GM12878 (cell line): ENCODE results near the gene CCDC9B. TPM values are rescaled to one million over a fixed set of nuclear protein-coding genes. Genes with fewer than 3 reads are reported as not detected.

Experiments
- ATAC-seq: fragments of 200-7000 bp; cut with Tn5 transposase; 3 replicates; pipeline ENCODE4 v1.9.1; 2020; ENCODE audit warnings: mild to moderate bottlenecking, moderate library complexity
- BruUV-seq: library from RNA; stranded (reverse); fragments of 400-500 nt; replicated peaks from 2 replicates; lab custom pipeline; 2021; lab: Mats Ljungman, UMichigan
- CTCF ChIA-PET: fragments of 300-600 bp; sonication (Branson Sonifier 250); formaldehyde crosslinking; extraction: SDS; loops from one replicate; lab custom pipeline; 2021; ENCODE audit warnings: inconsistent platforms; lab: Yijun Ruan, JAX
- POLR2A ChIA-PET: fragments of 350-600 bp; formaldehyde crosslinking; extraction: SDS; loops from one replicate; lab custom pipeline; 2021; ENCODE audit warnings: inconsistent platforms; lab: Charles Lee
- RAD21 ChIA-PET: fragments of 300-600 bp; sonication (Branson Sonifier 250); formaldehyde crosslinking; loops from one replicate; lab custom pipeline; 2023; ENCODE audit warnings: antibody characterized with exemption; ENCODE audit not compliant: unreplicated experiment; lab: Charles Lee
- SMC1A ChIA-PET: fragments of 300-600 bp; sonication (Branson Sonifier 250); formaldehyde crosslinking; loops from one replicate; lab custom pipeline; 2023; ENCODE audit not compliant: unreplicated experiment, uncharacterized antibody; lab: Charles Lee
- DNase-seq: peaks from one replicate; pipeline ENCODE4 v3.0.0-alpha.2; 2011; ENCODE audit warnings: low read depth, low spot score
- FAIRE-seq: peaks from 3 replicates; lab custom pipeline; 2011; peaks lifted over from hg19 to GRCh38; lab: Jason Lieb, UNC
- H2AFZ ChIP-seq: 2 replicates; pipeline ENCODE4 v1.6.0; 2011; ENCODE audit warnings: low read depth, low read length, control low read depth; ENCODE audit not compliant: control insufficient read depth
- H3K27ac ChIP-seq: 2 replicates; pipeline ENCODE4 v1.5.1; 2011; ENCODE audit warnings: control low read depth; ENCODE audit not compliant: control insufficient read depth, insufficient read depth
- H3K27me3 ChIP-seq, 2 experiments: replicated peaks in 1 of 2; 2 replicates each; pipeline versions ENCODE4 v1.6.0 to v1.6.1; 2011; ENCODE audit warnings: low read length in 1 of 2; ENCODE audit not compliant: control insufficient read depth in 2 of 2, insufficient read depth in 2 of 2
- H3K36me3 ChIP-seq, 2 experiments: 2 replicates each; pipeline ENCODE4 v1.5.1; 2011; ENCODE audit warnings: low read length in 1 of 2; ENCODE audit not compliant: control insufficient read depth in 2 of 2, insufficient read depth in 2 of 2
- H3K4me1 ChIP-seq: 2 replicates; pipeline ENCODE4 v1.6.1; 2011; ENCODE audit warnings: mild to moderate bottlenecking, low read length, moderate library complexity, mixed read lengths; ENCODE audit not compliant: control insufficient read depth, insufficient read depth
- H3K4me2 ChIP-seq: 2 replicates; pipeline ENCODE4 v1.6.0; 2011; ENCODE audit warnings: control low read depth; ENCODE audit not compliant: control insufficient read depth, insufficient read depth
- H3K4me3 ChIP-seq: fragments of 200-600 bp; sonication (generic); 2 replicates; pipeline ENCODE4 v1.5.1; 2016
- H3K79me2 ChIP-seq: 2 replicates; pipeline ENCODE4 v1.6.0; 2011; ENCODE audit warnings: low read length; ENCODE audit not compliant: control insufficient read depth, insufficient read depth
- H3K9ac ChIP-seq: 2 replicates; pipeline ENCODE4 v1.8.0; 2011; ENCODE audit warnings: low read length, control low read depth, mixed read lengths; ENCODE audit not compliant: control insufficient read depth, insufficient read depth
- H3K9me3 ChIP-seq: replicated peaks from 3 replicates; pipeline ENCODE4 v1.5.1; 2011; ENCODE audit warnings: mild to moderate bottlenecking, low read length; ENCODE audit not compliant: control insufficient read depth, insufficient read depth
- H4K20me1 ChIP-seq: 2 replicates; pipeline ENCODE4 v1.6.0; 2011; ENCODE audit not compliant: control insufficient read depth, insufficient read depth
- ASH2L ChIP-seq: fragments of 300-600, 200-600 bp; sonication (generic); IDR thresholded peaks from 2 replicates; pipeline ENCODE4 v1.6.1; 2017; ENCODE audit warnings: low read depth, mild to moderate bottlenecking, borderline replicate concordance
- CEBPZ ChIP-seq: fragments of 150-350 bp; IDR thresholded peaks from 2 replicates; pipeline ENCODE4 v1.6.1; 2016; ENCODE audit warnings: low read depth, low read length
- CHD4 ChIP-seq: fragments of 200-600 bp; sonication (generic); IDR thresholded peaks from 2 replicates; pipeline ENCODE4 v1.6.1; 2016; ENCODE audit warnings: mild to moderate bottlenecking
- EGR1 ChIP-seq, 2 experiments: IDR thresholded peaks; 1 replicate in 1 of 2; 2 replicates in 1 of 2; pipeline ENCODE4 v1.6.1; 2011 to 2012; ENCODE audit warnings: low read depth in 2 of 2, low read length in 2 of 2, borderline replicate concordance in 1 of 2, mild to moderate bottlenecking in 1 of 2, moderate library complexity in 1 of 2
- ESRRA ChIP-seq: IDR thresholded peaks from 2 replicates; pipeline ENCODE4 v1.6.1; 2012; ENCODE audit warnings: mild to moderate bottlenecking, low read length, improper control_type of control experiment
- HDAC2 ChIP-seq: fragments of 200-600 bp; sonication (generic); IDR thresholded peaks from 2 replicates; pipeline ENCODE4 v1.6.1; 2017
- IRF4 ChIP-seq: IDR thresholded peaks from 2 replicates; pipeline ENCODE4 v1.6.1; 2011; ENCODE audit warnings: low read depth, low read length
- LARP7 ChIP-seq: fragments of 450-650 bp; IDR thresholded peaks from 2 replicates; pipeline ENCODE4 v1.6.1; 2017; ENCODE audit warnings: mild to moderate bottlenecking
- MXI1 ChIP-seq: fragments of 150-350 bp; IDR thresholded peaks from 2 replicates; pipeline ENCODE4 v1.6.1; 2011; ENCODE audit warnings: low read depth, mild to moderate bottlenecking, inconsistent platforms, low read length, improper control_type of control experiment
- POLR2AphosphoS5 ChIP-seq: IDR thresholded peaks from 2 replicates; pipeline ENCODE4 v1.6.1; 2011; ENCODE audit warnings: mild to moderate bottlenecking, low read length, inconsistent platforms
- SMC3 ChIP-seq: IDR thresholded peaks from 2 replicates; pipeline ENCODE4 v1.6.1; 2011; ENCODE audit warnings: low read length, improper control_type of control experiment, borderline replicate concordance
- TBL1XR1 ChIP-seq: IDR thresholded peaks from 2 replicates; pipeline ENCODE4 v1.6.1; 2012; ENCODE audit warnings: low read depth, low read length, improper control_type of control experiment
- TCF12 ChIP-seq: IDR thresholded peaks from 2 replicates; pipeline ENCODE4 v1.6.1; 2011; ENCODE audit warnings: low read depth, mild to moderate bottlenecking, low read length
- WGBS: methylation state at CpG from one replicate; pipeline ENCODE4 v1.1.6; 2016; ENCODE audit warnings: low lambda C conversion rate; ENCODE audit not compliant: insufficient replicate concordance, insufficient coverage; ENCODE audit errors: missing lambda C conversion rate; 5-methylcytosine and 5-hydroxymethylcytosine counted together
- in situ Hi-C: fragments of 300-500 bp; cut with MboI; formaldehyde crosslinking; loops from 9 replicates; pipeline ENCODE4 v1.14.3; 2018; ENCODE audit warnings: mixed read lengths
- intact Hi-C: fragments of 100-400 bp; cut with micrococcal nuclease; formaldehyde crosslinking; loops from one replicate; pipeline ENCODE4 v1.14.2; 2022; ENCODE audit not compliant: unreplicated experiment
- polyA plus RNA-seq, 11 experiments: library from polyadenylated mRNA; depleted of rRNA in 4 of 11; unstranded in 6 of 11; stranded (reverse) in 5 of 11; fragments of >200 nt; fragmentation: Nextera tagmentation in 4 of 11; fragmentation: Illumina TruSeq in 1 of 11; extraction: Ambion mirVana in 4 of 11; extraction: Trizol in 1 of 11; gene quantifications; 1 replicate in 1 of 11; 2 replicates in 10 of 11; pipeline versions ENCODE4 v1.2.1 to v1.2.3, GENCODE V29; 2011 to 2016; ENCODE audit warnings: inconsistent platforms in 2 of 11, missing spikeins in 2 of 11, low read depth in 1 of 11
- total RNA-seq, 4 experiments: library from RNA; depleted of rRNA in 3 of 4; stranded (reverse); fragments of >200 nt in 3 of 4; fragmentation: Illumina TruSeq in 1 of 4; extraction: Trizol in 1 of 4; gene quantifications; 2 replicates each; pipeline versions ENCODE4 v1.2.1 to v1.2.3, GENCODE V29; 2013 to 2021
- TF ChIP-seq, protein P1 (sequence below), 3 experiments: IDR thresholded peaks in 2 of 3; conservative IDR thresholded peaks in 1 of 3; 2 replicates each; pipeline ENCODE4 v1.5.1; 2011; ENCODE audit warnings: low read depth in 3 of 3, low read length in 3 of 3, mild to moderate bottlenecking in 3 of 3, control low read depth in 2 of 3, moderate library complexity in 2 of 3, inconsistent platforms in 1 of 3, mixed read lengths in 1 of 3; ENCODE audit not compliant: control insufficient read depth in 2 of 3, insufficient read depth in 1 of 3; ENCODE audit errors: extremely low read depth in 1 of 3

The CCDC9B gene
- total and polyA plus RNA-seq, 10 of the 15 experiments (the other 5 are each of a cell fraction or from before 2014, with no cell fraction given) = 0.01 to 0.08 (median 0.03) TPM; not detected in 6

- CTCF ChIA-PET = interaction anchor here (0.9 to 17.6 kb wide), 8 partner anchors 11 to 93 kb away, joined by 3 to 336 read pairs (median 6); partner anchors contain the start of gene CCDC9B
- peak overlapping the region; percentile 72 for H3K4me3 ChIP-seq
- no peaks in the 10 kb centered on the region for H3K27me3 ChIP-seq
- no TSS peak for BruUV-seq
- SMC1A ChIA-PET = interaction anchor here (5.7 kb wide), 1 partner anchor 14 kb away, joined by 31 read pairs; no protein-coding TSS in a partner anchor
- H4K20me1 ChIP-seq = no peaks in the 10 kb centered on the region
- ATAC-seq = no peak; the same call in 2 of the 3 replicates
- no peaks in the 10 kb centered on the region for H3K79me2 ChIP-seq
- peak overlapping the region; percentile 68 for H2AFZ ChIP-seq
- no peak overlapping the region for H3K27ac ChIP-seq
- no peak for FAIRE-seq
- H3K4me1 ChIP-seq = peaks cover 5% of the 10 kb centered on the region
- no peaks in the 10 kb centered on the region for H3K9me3 ChIP-seq
- in situ Hi-C loops (no loop called here), intact Hi-C loops (no loop called here)
- peak overlapping the region; percentile 86 for H3K4me2 ChIP-seq
- no peak for DNase-seq
- RAD21 ChIA-PET = interaction anchor here (4.1 kb wide), 1 partner anchor 13 kb away, joined by 21 read pairs; no protein-coding TSS in a partner anchor
- POLR2A ChIA-PET = no interaction called here
- 1% methylated on average over 77 of the region's 101 CpGs for WGBS
- H3K9ac ChIP-seq = peak overlapping the region; percentile 44; the same call in 1 of the 2 replicates
- H3K36me3 ChIP-seq = no peaks in the 10 kb centered on the region
- TF ChIP-seq CHD4 (no peak), POLR2AphosphoS5 (no peak), IRF4 (no peak), MXI1 (no peak), TBL1XR1 (no peak), TCF12 (no peak), HDAC2 (no peak), EGR1 (IDR thresholded peaks at IDR 0.05; ENCODE audit: borderline replicate concordance in 1 of 2, low read depth in 2 of 2, low read length in 2 of 2) (no peak), LARP7 (peak; percentile 68; the same call in 1 of the 2 replicates), ESRRA (no peak), SMC3 (no peak), ASH2L (no peak), CEBPZ (no peak)
- TF ChIP-seq, protein P1, sequence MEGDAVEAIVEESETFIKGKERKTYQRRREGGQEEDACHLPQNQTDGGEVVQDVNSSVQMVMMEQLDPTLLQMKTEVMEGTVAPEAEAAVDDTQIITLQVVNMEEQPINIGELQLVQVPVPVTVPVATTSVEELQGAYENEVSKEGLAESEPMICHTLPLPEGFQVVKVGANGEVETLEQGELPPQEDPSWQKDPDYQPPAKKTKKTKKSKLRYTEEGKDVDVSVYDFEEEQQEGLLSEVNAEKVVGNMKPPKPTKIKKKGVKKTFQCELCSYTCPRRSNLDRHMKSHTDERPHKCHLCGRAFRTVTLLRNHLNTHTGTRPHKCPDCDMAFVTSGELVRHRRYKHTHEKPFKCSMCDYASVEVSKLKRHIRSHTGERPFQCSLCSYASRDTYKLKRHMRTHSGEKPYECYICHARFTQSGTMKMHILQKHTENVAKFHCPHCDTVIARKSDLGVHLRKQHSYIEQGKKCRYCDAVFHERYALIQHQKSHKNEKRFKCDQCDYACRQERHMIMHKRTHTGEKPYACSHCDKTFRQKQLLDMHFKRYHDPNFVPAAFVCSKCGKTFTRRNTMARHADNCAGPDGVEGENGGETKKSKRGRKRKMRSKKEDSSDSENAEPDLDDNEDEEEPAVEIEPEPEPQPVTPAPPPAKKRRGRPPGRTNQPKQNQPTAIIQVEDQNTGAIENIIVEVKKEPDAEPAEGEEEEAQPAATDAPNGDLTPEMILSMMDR (IDR thresholded peaks at IDR 0.05 in 2 of 3, conservative IDR thresholded peaks at IDR 0.05 in 1 of 3; ENCODE audit: control insufficient read depth in 2 of 3, extremely low read depth in 1 of 3, insufficient read depth in 1 of 3, low read depth in 3 of 3, low read length in 3 of 3) = no peak
Observed at GRCh38 chr15:40323953-40324937, 16.5 kb downstream of the CCDC9B start.
